ENCODE data around the gene AP5B1.
"Not testable (repeated sequence)": the region's sequence is repeated elsewhere in the genome, so short reads cannot be mapped to it uniquely, and the experiment has no call there.

Gene AP5B1

GRCh38 chr11:65786008-65786785 is 5.4 kb upstream of the AP5B1 start:
- DNase-seq (ENCODE audit: low read depth in 2 of 2) = no peak

GRCh38 chr11:65785319-65786007 is 4.7 kb upstream of the AP5B1 start:
- no peak for DNase-seq (ENCODE audit: low read depth in 2 of 2)

GRCh38 chr11:65782816-65783228 is 2.0 kb upstream of the AP5B1 start:
- DNase-seq (ENCODE audit: low read depth in 2 of 2) = no peak

- no peak for DNase-seq (ENCODE audit: low read depth in 2 of 2)
Measured at GRCh38 chr11:65781962-65782815, 1.4 kb upstream of the AP5B1 start.

GRCh38 chr11:65781152-65781961 is 581 bp upstream of the AP5B1 start:
- DNase-seq (ENCODE audit: low read depth in 2 of 2) = no peak

GRCh38 chr11:65779919-65780769 is 632 bp downstream of the AP5B1 start:
- DNase-seq (ENCODE audit: low read depth in 2 of 2) = peak; percentile 78 to 82

- no peak for DNase-seq (ENCODE audit: low read depth in 2 of 2)
Measured at GRCh38 chr11:65779669-65779918, 1.2 kb downstream of the AP5B1 start.

GRCh38 chr11:65778901-65779668 is 1.7 kb downstream of the AP5B1 start:
- DNase-seq (ENCODE audit: low read depth in 2 of 2) = no peak

GRCh38 chr11:65778431-65778900 is 2.3 kb downstream of the AP5B1 start:
- no peak for DNase-seq (ENCODE audit: low read depth in 2 of 2)

GRCh38 chr11:65777821-65778361 is 2.9 kb downstream of the AP5B1 start:
- DNase-seq (ENCODE audit: low read depth in 2 of 2) = no peak

- DNase-seq (ENCODE audit: low read depth in 2 of 2) = no peak
Measured at GRCh38 chr11:65777241-65777640, 3.5 kb downstream of the AP5B1 start.

- no peak for DNase-seq (ENCODE audit: low read depth in 2 of 2)
Measured at GRCh38 chr11:65776710-65777141, 4.0 kb downstream of the AP5B1 start.

- DNase-seq (ENCODE audit: low read depth in 2 of 2) = no peak
Measured at GRCh38 chr11:65776196-65776595, 4.6 kb downstream of the AP5B1 start.

- no peak for DNase-seq (ENCODE audit: low read depth in 2 of 2)
Measured at GRCh38 chr11:65774525-65775306, 6.1 kb downstream of the AP5B1 start.

GRCh38 chr11:65773784-65774411 is 6.9 kb downstream of the AP5B1 start:
- no peak for DNase-seq (ENCODE audit: low read depth in 2 of 2)

- DNase-seq (ENCODE audit: low read depth in 2 of 2) = no peak
Measured at GRCh38 chr11:65771589-65772112, 9.1 kb downstream of the AP5B1 start.

GRCh38 chr11:65770951-65771567 is 9.7 kb downstream of the AP5B1 start:
- no peak for DNase-seq (ENCODE audit: low read depth in 2 of 2)

GRCh38 chr11:65767806-65768205 is 13.0 kb downstream of the AP5B1 start:
- DNase-seq (ENCODE audit: low read depth in 2 of 2) = not testable (repeated sequence)

Data from stimulated activated CD4-positive, alpha-beta T cell treated with anti-CD3 and anti-CD28 coated beads, Interleukin-4, amount 100 ng/mL, for 48 hours (primary cell).